Endothelial cell of umbilical vein (primary cell): Measurements from ENCODE around the gene ZNF764. TPM values are rescaled to one million over a fixed set of nuclear protein-coding genes. Genes with fewer than 3 reads are reported as not detected.

Source experiments
- BruUV-seq: library from RNA; stranded (reverse); fragments of 400-500 nt; replicated peaks from 2 replicates; lab custom pipeline; 2021; lab: Mats Ljungman, UMichigan
- CTCF ChIA-PET: fragments of 300-600, 350-600 bp; sonication (Branson Sonifier 250); formaldehyde crosslinking; loops from one replicate; lab custom pipeline; 2021; ENCODE audit warnings: antibody characterized with exemption, inconsistent platforms; lab: Charles Lee
- POLR2A ChIA-PET: fragments of 300-600, 350-600 bp; sonication (Branson Sonifier 250); formaldehyde crosslinking; loops from one replicate; lab custom pipeline; 2021; ENCODE audit warnings: antibody characterized with exemption, inconsistent platforms; lab: Charles Lee
- DNase-seq: peaks from one replicate; pipeline ENCODE4 v3.0.0-alpha.2; 2011; ENCODE audit warnings: low read depth, low spot score
- FAIRE-seq: peaks from 2 replicates; lab custom pipeline; 2011; peaks lifted over from hg19 to GRCh38; lab: Jason Lieb, UNC
- H2AFZ ChIP-seq: 2 replicates; pipeline ENCODE4 v1.6.0; 2012; ENCODE audit warnings: low read depth, low read length, control low read depth, inconsistent platforms
- H3K27ac ChIP-seq: 2 replicates; pipeline ENCODE4 v1.5.1; 2011; ENCODE audit warnings: low read depth, mild to moderate bottlenecking, control low read depth, low read length, moderate library complexity; ENCODE audit not compliant: insufficient read depth
- H3K27me3 ChIP-seq, 2 experiments: 2 replicates each; pipeline versions ENCODE4 v1.6.0 to v1.6.1; 2011; ENCODE audit warnings: low read length in 2 of 2, mixed read lengths in 1 of 2; ENCODE audit not compliant: control insufficient read depth in 2 of 2, insufficient read depth in 2 of 2
- H3K36me3 ChIP-seq, 2 experiments: 2 replicates in 1 of 2; 3 replicates in 1 of 2; pipeline ENCODE4 v1.5.1; 2011; ENCODE audit warnings: low read length in 2 of 2, mild to moderate bottlenecking in 1 of 2, moderate library complexity in 1 of 2; ENCODE audit not compliant: control insufficient read depth in 2 of 2, insufficient read depth in 2 of 2; ENCODE audit errors: extremely low read depth in 1 of 2
- H3K4me1 ChIP-seq: 3 replicates; pipeline ENCODE4 v1.5.1; 2011; ENCODE audit warnings: mild to moderate bottlenecking, low read length; ENCODE audit not compliant: control insufficient read depth, insufficient read depth; ENCODE audit errors: extremely low read depth
- H3K4me2 ChIP-seq: 2 replicates; pipeline ENCODE4 v1.6.1; 2011; ENCODE audit warnings: low read length, control low read depth, mixed read lengths; ENCODE audit not compliant: insufficient read depth
- H3K4me3 ChIP-seq, 3 experiments: fragments of 200-600 bp in 1 of 3; sonication (generic), shearing (Covaris generic) in 1 of 3; replicated peaks in 1 of 3; 2 replicates each; pipeline ENCODE4 v1.5.1; 2011 to 2016; ENCODE audit warnings: control low read depth in 3 of 3, low read length in 3 of 3, mild to moderate bottlenecking in 2 of 3, inconsistent platforms in 1 of 3, low read depth in 1 of 3, moderate library complexity in 1 of 3; ENCODE audit not compliant: insufficient read depth in 1 of 3
- H3K79me2 ChIP-seq: 2 replicates; pipeline ENCODE4 v1.6.0; 2012; ENCODE audit warnings: low read length, inconsistent platforms; ENCODE audit not compliant: control insufficient read depth, insufficient read depth
- H3K9ac ChIP-seq: replicated peaks from 2 replicates; pipeline ENCODE3; 2011; ENCODE audit warnings: low read length, control low read depth; ENCODE audit not compliant: insufficient read depth; ENCODE audit errors: extremely low read depth
- H3K9me1 ChIP-seq: replicated peaks from 3 replicates; pipeline ENCODE4 v1.6.0; 2011; ENCODE audit warnings: mild to moderate bottlenecking, low read length; ENCODE audit not compliant: control insufficient read depth, insufficient read depth; ENCODE audit errors: extremely low read depth
- H3K9me3 ChIP-seq: replicated peaks from 2 replicates; pipeline ENCODE4 v1.5.1; 2012; ENCODE audit warnings: low read length, inconsistent platforms; ENCODE audit not compliant: control insufficient read depth, insufficient read depth
- H4K20me1 ChIP-seq: replicated peaks from 2 replicates; pipeline ENCODE3; 2011; ENCODE audit warnings: mild to moderate bottlenecking, low read length; ENCODE audit not compliant: control insufficient read depth, insufficient read depth; ENCODE audit errors: extremely low read depth
- EZH2 ChIP-seq: IDR thresholded peaks from 2 replicates; pipeline ENCODE4 v1.6.1; 2012; ENCODE audit warnings: borderline replicate concordance, low read depth, mild to moderate bottlenecking, moderate library complexity, low read length, inconsistent platforms; ENCODE audit not compliant: severe bottlenecking
- FOS ChIP-seq: IDR thresholded peaks from 2 replicates; pipeline ENCODE4 v1.6.1; 2011; ENCODE audit warnings: mild to moderate bottlenecking, low read length, moderate library complexity, borderline replicate concordance; ENCODE audit not compliant: insufficient read depth
- GATA2 ChIP-seq: IDR thresholded peaks from 2 replicates; pipeline ENCODE4 v1.7.0; 2011; ENCODE audit warnings: low read depth, mild to moderate bottlenecking, moderate library complexity, mixed read lengths, low read length; ENCODE audit not compliant: insufficient read length, insufficient read depth
- JUN ChIP-seq: IDR thresholded peaks from 2 replicates; pipeline ENCODE4 v1.6.1; 2011; ENCODE audit warnings: borderline replicate concordance, low read depth; ENCODE audit not compliant: insufficient read length, insufficient read depth
- MYC ChIP-seq: IDR thresholded peaks from one replicate; pipeline ENCODE4 v1.6.1; 2011; ENCODE audit warnings: mild to moderate bottlenecking, low read depth, low read length
- POLR2A ChIP-seq: IDR thresholded peaks from 2 replicates; pipeline ENCODE4 v1.6.1; 2012; ENCODE audit warnings: low read depth, mild to moderate bottlenecking, control low read depth, low read length
- POLR2AphosphoS5 ChIP-seq: IDR thresholded peaks from 2 replicates; pipeline ENCODE4 v1.6.1; 2012; ENCODE audit warnings: low read depth, mild to moderate bottlenecking, control low read depth, low read length, moderate library complexity; ENCODE audit not compliant: insufficient read depth
- dilution Hi-C: fragments of 300-500 bp; cut with MboI; formaldehyde crosslinking; loops from one replicate; pipeline ENCODE4 v1.15.0; 2019; ENCODE audit warnings: low sequenced_read_pairs; ENCODE audit not compliant: extremely low pct_ligation_motif_present
- intact Hi-C: fragments of 100-400 bp; cut with micrococcal nuclease; formaldehyde crosslinking; loops from one replicate; pipeline ENCODE4 v1.10.0; 2022
- polyA plus RNA-seq, 4 experiments: library from polyadenylated mRNA; depleted of rRNA in 3 of 4; stranded (reverse) in 3 of 4; unstranded in 1 of 4; fragments of >200 nt; gene quantifications; 2 replicates each; pipeline versions ENCODE4 v1.2.1 to v1.2.3, GENCODE V29; 2011 to 2012; ENCODE audit warnings: missing spikeins in 1 of 4
- total RNA-seq: library from RNA; stranded (reverse); gene quantifications from 2 replicates; pipeline ENCODE4 v1.2.3, GENCODE V29; 2021
- TF ChIP-seq, protein P1 (sequence below), 2 donors: IDR thresholded peaks; 1 replicate in 1 of 2; 2 replicates in 1 of 2; pipeline ENCODE4 v1.5.1; 2011; ENCODE audit warnings: low read length in 2 of 2, mild to moderate bottlenecking in 2 of 2, moderate library complexity in 2 of 2, control low read depth in 1 of 2, inconsistent platforms in 1 of 2, low read depth in 1 of 2; ENCODE audit not compliant: insufficient read depth in 1 of 2; ENCODE audit errors: extremely low read depth in 1 of 2
- TF ChIP-seq, protein P2 (sequence below): IDR thresholded peaks from 2 replicates; pipeline ENCODE4 v1.6.1; 2011; ENCODE audit not compliant: insufficient read depth, insufficient read length

ZNF764 gene
- total and polyA plus RNA-seq, 2 donors (not counting 3 experiments of a cell fraction or from before 2014, with no cell fraction given) = 5.0 to 12.1 TPM

DNA sequence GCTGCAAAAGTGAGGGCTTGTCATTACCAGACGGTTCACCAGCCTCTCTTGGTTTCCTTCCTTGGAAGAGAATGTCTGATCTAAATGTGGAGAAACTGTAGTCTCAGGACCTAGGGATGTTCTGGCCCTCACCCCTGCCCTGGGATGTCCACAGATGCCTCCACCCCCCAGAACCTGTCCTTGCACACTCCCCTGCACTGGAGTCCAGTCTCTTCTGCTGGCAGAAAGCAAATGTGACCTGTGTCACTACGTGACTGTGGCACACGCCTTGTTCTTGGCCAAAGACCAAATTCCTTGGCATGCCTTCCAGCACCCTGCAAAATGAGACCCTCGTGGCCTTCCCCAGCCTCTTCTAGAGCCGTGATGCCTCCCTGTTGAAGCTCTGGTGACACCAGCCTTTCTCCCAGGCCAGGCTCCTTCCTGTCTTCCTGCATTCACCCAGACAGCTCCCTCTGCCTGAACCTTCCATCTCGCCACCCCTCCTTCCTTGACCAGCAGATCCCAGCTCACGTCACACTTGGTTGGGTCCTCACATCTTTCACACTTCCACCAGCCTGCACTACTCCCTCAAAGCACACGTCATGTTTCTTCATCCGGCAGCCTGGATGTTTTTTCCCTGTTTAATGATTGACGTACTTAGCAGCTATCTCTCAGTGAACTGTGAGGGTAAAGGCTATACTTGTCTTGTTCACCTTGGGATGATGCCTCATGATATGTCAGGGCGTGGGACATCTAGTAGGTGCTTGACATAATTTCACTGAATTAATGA lies 36.1 kb downstream of the ZNF764 start:
- Histone ChIP-seq H3K9ac (no peak overlapping the region), H3K4me1 (no peaks in the 10 kb centered on the region), H2AFZ (no peak overlapping the region), H3K9me3 (no peaks in the 10 kb centered on the region), H3K36me3 (no peaks in the 10 kb centered on the region), H3K4me3 (no peak overlapping the region), H3K4me2 (no peak overlapping the region), H3K79me2 (no peaks in the 10 kb centered on the region), H3K9me1 (no peaks in the 10 kb centered on the region), H3K27me3 (no peaks in the 10 kb centered on the region), H4K20me1 (no peaks in the 10 kb centered on the region), H3K27ac (no peak overlapping the region)
- TF ChIP-seq EZH2 = no peak
- DNase-seq (no peak), FAIRE-seq (no peak)
- ChIA-PET POLR2A (no interaction called here), CTCF (interaction anchor here (0.9 to 2.4 kb wide), 5 partner anchors 10 to 76 kb away, joined by 3 to 5 read pairs (median 3); no protein-coding TSS in a partner anchor)
- dilution Hi-C loops = no loop called here
- intact Hi-C loops = no loop called here
- no TSS peak for BruUV-seq

DNA sequence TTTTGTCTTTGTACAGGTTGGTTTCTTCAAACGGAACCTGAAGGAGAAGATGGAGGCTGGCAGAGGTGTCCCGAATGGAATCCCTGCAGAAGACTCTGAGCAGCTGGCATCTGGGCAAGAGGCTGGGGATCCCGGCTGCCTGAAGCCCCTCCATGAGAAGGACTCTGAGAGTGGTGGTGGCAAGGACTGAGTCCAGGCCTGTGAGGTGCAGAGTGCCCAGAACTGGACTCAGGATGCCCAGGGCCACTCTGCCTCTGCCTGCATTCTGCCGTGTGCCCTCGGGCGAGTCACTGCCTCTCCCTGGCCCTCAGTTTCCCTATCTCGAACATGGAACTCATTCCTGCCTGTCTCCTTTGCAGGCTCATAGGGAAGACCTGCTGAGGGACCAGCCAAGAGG lies 36.7 kb downstream of the ZNF764 start:
- Histone ChIP-seq H3K4me1 (no peaks in the 10 kb centered on the region), H3K9ac (no peak overlapping the region), H3K4me2 (no peak overlapping the region), H3K9me1 (no peaks in the 10 kb centered on the region), H3K27me3 (no peaks in the 10 kb centered on the region), H4K20me1 (no peaks in the 10 kb centered on the region), H3K79me2 (no peaks in the 10 kb centered on the region), H3K27ac (no peak overlapping the region), H3K4me3 (no peak overlapping the region), H3K9me3 (no peaks in the 10 kb centered on the region), H3K36me3 (no peaks in the 10 kb centered on the region), H2AFZ (no peak overlapping the region)
- TF ChIP-seq, protein P1, sequence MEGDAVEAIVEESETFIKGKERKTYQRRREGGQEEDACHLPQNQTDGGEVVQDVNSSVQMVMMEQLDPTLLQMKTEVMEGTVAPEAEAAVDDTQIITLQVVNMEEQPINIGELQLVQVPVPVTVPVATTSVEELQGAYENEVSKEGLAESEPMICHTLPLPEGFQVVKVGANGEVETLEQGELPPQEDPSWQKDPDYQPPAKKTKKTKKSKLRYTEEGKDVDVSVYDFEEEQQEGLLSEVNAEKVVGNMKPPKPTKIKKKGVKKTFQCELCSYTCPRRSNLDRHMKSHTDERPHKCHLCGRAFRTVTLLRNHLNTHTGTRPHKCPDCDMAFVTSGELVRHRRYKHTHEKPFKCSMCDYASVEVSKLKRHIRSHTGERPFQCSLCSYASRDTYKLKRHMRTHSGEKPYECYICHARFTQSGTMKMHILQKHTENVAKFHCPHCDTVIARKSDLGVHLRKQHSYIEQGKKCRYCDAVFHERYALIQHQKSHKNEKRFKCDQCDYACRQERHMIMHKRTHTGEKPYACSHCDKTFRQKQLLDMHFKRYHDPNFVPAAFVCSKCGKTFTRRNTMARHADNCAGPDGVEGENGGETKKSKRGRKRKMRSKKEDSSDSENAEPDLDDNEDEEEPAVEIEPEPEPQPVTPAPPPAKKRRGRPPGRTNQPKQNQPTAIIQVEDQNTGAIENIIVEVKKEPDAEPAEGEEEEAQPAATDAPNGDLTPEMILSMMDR (IDR thresholded peaks at IDR 0.05; ENCODE audit: extremely low read depth in 1 of 2, insufficient read depth in 1 of 2, low read depth in 1 of 2, low read length in 2 of 2) = no peak
- TF ChIP-seq EZH2 = no peak
- no peak for TF ChIP-seq GATA2
- no peak for TF ChIP-seq POLR2AphosphoS5
- TF ChIP-seq JUN = no peak
- TF ChIP-seq POLR2A = no peak
- no peak for TF ChIP-seq FOS
- no peak for TF ChIP-seq MYC
- TF ChIP-seq, protein P2, sequence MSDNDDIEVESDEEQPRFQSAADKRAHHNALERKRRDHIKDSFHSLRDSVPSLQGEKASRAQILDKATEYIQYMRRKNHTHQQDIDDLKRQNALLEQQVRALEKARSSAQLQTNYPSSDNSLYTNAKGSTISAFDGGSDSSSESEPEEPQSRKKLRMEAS = no peak
- FAIRE-seq (no peak), DNase-seq (no peak)
- ChIA-PET POLR2A (no interaction called here), CTCF (interaction anchor here (0.9 to 2.4 kb wide), 4 partner anchors 9 to 77 kb away, joined by 3 to 5 read pairs (median 4); no protein-coding TSS in a partner anchor)
- intact Hi-C loops (no loop called here), dilution Hi-C loops (no loop called here)
- BruUV-seq = no TSS peak
